Putamen (tissue), 1 donor: Measurements from ENCODE around the gene OR1Q1.
"Not testable (repeated sequence)": the region's sequence is repeated elsewhere in the genome, so short reads cannot be mapped to it uniquely, and the experiment has no call there.

Experiments used
- DNase-seq: peaks from one replicate; pipeline ENCODE4 v3.0.0-alpha.2; 2016; ENCODE audit warnings: low spot score

OR1Q1 gene, protein sequence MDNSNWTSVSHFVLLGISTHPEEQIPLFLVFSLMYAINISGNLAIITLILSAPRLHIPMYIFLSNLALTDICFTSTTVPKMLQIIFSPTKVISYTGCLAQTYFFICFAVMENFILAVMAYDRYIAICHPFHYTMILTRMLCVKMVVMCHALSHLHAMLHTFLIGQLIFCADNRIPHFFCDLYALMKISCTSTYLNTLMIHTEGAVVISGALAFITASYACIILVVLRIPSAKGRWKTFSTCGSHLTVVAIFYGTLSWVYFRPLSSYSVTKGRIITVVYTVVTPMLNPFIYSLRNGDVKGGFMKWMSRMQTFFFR

DNA sequence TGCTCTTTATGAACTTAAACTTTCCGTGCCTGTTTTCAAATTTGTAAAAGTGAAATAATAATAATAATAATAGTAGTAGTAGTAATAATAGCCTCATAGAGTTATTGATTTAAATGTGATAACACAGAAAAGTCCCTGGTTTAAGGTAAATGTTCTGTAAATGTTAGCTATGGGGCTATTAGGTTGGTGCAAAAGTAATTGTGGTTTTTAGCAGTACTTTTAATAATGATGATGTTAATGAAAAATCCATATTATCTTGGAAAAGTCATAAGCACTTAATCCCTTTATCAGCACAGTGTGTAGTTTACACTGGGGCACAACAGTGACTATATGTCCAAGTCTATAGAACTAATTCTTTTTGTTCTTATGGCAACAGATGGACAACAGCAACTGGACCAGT, at the start of gene OR1Q1:
OR1Q1 (plus strand) TSS at position 377 of the 400 bp plus-strand sequence; CDS start at position 377, 0 bp downstream.
- DNase-seq, result no peak

DNA sequence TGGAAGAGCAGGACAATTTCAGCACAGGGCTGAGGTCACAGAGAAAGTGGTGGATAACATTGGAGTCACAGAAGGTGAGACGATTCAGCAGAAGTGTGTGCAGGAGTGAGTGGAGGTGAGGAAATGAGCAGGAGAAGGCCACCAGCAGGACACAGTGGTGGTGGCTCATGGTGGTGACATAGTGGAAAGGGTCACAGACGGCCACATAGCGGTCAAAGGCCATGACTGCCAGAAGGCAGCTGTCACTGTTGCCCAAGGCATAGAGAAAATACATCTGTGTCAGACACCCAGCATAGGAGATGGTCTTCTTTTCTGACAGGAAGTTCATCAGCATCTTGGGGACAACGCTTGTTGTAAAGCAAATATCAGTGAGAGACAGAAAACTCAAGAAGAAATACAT, 46.6 kb upstream of the OR1Q1 start:
- DNase-seq, result no peak

DNA sequence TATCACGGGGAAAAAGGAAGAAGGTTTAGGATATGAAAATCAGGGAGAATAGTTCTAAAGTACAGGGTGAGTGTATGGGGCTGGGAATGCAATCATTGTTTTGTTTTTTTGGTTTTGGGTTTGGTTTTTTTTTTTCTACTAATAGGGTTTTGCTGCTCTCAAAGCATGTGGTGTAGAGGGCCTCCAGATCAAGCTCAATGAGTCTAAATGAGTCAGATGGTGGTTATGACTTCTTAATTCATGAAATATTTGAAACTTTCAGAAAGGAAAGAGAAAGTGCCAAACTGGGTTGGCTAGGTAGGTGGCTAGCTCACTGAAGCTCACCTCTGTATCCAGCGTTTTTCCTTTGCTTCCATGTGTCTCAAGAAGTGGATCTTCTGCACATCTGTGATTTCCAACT, 42.1 kb upstream of the OR1Q1 start:
- DNase-seq, result no peak

DNA sequence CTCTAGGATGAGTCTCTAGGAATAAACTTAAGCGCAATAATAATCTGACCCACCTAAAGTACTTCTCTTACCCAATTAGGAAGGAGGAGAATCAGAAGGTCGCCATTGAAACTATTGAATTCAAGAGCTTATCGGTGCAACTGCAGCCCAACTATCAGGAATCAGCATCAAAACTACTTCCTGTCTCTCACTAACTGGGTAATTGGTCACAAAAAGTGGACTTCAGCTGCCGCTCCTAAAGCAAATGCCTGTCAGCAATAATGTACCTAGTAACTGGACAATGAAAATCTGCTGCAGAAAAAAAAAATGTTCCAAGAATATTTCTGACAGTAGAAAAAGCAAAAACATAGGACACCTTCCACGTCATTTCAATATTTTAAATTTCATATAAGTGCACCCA, 34.7 kb upstream of the OR1Q1 start:
- no peak for DNase-seq

DNA sequence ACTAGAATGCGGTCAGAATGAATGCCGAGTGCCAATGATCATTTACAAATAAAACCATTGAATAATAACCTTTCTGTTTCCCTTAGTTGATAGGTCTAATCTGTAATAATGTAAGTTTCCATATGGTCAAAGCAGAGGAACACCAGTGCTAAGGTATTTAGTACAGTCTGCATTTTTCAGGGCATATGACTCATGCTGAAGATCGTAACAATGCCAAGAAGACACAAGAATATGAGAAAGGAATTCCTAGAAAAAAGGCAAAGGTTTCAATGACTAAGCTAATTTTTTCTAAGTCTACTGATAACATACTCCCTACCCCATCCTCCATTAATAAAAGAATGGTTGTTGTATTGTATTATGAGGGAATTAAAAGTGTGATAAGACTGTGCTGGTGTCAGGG, 34.2 kb upstream of the OR1Q1 start:
- no peak for DNase-seq

DNA sequence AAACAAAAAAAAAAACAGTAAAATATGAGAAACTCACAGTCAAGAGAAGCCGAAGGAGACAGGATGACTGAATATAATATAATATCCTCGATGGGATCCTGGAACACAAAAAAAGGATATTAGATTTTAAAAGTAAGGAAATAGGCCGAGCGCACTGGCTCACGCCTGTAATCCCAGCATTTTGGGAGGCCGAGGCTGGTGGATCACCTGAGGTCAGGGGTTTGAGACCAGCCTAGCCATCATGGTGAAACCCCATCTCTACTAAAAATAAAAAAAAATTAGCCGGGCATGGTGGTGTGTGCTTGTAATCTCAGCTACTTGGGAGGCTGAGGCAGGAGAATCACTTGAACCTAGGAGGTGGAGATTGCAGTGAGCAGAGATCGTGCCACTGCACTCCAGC, 31.3 kb upstream of the OR1Q1 start, which contains the start of gene OR1L8:
OR1L8 (minus strand) TSS at position 101 of the 400 bp plus-strand sequence. CDS start 14,907 bp downstream, outside the sequence.
- not testable (repeated sequence) for DNase-seq

DNA sequence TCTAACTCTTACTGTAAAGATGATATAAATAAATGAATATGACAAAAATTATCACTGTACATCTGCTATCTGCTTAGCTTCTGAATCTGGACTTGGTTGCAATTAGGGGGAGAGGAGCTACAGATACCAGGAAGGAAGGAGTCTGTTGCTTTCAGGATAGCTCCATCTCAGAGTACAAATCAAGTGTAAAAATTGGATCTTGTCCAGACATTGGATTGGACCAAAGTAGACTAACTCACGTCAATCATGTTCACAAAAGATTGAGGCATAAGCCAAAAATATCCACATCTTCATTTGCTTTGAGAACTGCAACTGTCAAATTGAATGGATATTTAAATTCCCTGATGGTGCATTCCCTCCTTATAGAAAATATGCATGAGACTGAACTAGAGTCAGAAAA, 8.8 kb upstream of the OR1Q1 start:
- no peak for DNase-seq

DNA sequence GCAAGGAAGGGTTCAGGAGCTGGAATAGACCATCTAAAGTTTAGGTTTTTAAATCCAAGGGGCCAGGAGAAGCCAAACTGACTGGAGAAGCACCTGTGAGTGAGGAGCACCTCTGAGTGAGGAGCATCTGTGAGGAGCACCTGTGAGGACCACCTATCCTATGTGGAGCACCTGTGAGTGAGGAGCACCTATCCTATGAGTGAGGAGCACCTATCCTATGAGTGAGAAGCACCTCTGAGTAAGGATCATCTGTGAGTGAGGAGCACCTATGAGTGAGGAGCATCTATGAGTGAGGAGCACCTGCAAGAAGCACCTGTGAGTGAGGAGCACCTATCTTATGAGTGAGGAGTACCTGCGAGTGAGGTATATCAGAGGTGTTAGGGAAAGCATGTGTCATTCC, 8.0 kb upstream of the OR1Q1 start:
- no peak for DNase-seq

DNA sequence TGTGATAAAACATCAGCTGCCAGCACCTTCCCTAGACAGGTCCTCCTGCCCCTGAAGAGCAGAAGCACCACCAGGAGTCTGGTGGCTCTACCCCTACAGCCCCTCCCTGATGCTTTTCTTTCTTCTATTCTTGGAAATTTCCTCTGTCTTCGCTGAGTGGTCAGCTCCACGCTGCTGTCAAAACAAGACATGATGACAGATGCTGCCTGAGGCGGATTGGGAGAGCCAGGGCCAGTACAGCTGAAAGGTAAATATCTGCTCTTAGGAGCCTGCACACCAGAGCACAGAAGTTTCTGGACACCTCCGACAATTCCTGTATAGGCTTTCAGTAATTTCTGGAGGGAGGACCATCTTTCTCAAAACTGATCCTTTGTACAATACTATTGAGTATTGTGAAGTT, 4.7 kb upstream of the OR1Q1 start:
- DNase-seq, result no peak

DNA sequence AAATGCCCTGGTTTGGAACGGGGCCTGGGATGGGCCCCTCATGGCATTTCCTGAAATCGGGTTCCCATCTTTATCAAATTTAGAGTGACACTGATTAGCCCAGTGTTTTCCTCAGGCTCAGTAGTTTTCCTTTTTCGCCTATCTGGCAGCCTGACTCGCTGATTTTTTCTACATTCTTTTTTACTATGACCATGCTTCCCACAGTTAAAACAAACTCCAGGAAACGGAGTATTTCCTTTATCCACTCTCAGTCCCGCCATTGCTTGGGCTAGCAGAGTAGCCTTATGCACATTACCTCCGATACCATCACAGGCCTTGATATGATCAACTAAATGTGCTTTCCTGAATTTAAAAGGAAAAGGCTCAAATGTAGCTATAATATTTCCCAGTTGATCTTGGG, 5.5 kb downstream of the OR1Q1 start:
- no peak for DNase-seq

DNA sequence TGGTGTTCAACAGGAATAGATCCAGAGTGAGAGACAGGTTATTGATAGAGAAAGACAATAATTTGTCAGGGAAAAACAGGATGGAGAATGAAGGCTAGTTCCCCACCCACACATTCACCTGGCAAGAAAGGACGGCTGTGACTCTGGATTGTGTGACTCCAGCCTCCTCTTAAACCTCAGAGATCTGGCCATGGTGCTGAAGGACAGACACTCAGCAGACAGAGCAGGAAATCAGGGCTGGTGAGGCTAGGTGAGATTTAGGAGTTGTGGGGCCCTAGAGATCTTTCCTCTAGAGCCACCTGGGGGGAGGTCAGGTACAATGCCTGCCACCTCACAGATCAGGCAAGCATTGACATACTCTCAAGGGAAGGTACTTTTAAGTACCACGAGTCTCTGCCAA, 27.7 kb downstream of the OR1Q1 start:
- DNase-seq, result no peak

DNA sequence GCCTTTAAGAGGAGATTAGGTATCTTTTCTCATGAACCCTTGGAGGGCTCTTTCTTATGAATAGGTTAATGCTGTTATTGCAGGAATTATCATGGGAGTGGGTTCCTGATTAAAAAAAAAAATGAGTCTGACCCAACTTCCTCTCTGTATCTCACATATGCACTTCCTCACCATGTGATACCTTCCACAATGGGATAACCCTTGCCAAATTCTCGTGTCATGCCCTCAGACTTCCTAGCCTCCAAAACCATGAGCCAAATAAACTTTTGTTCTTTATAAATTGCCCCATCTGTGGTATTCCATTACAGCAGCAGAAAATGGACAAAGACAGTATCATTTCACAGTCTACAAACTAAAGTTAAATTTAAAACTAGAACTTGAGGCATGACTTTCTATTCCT, 41.8 kb downstream of the OR1Q1 start:
- no peak for DNase-seq

DNA sequence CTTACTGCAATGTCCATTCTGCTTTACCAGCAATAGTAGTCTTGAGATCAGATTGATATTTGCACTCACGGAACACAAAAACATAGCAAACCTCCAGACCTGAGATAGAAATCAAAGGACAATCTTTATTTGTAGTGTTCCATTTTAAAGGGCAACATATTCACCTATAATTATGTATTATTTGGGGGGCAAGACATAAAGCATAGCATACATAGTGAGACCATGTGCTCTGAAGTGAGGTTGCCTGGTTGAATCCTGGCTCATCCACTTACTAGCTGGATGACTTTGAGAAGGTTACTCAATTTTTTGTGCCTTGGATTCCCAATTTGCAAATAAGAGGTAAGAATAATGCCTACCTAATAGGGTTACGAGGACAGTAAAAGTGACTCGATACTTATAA, 43.0 kb downstream of the OR1Q1 start, which contains the start of gene OR1B1:
OR1B1 (minus strand) TSS at position 101 of the 400 bp plus-strand sequence.
- DNase-seq, result no peak

DNA sequence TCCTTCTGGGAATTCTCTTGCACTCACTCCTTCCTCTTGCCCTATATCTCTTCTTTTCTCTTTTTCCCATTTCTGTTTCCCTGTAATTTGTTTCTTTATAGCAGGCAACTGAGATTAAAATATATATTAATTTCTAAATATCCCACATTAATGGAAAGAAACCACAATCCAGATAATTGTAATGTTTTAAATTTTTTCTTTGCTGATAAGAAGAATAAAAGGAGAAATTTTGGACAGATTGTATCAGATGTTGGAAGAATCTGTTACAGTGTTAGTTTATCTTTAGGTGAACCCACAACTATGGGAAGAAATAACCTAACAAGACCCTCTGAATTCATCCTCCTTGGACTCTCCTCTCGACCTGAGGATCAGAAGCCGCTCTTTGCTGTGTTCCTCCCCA, 46.9 kb downstream of the OR1Q1 start, which contains the start of gene OR1L1:
OR1L1 (plus strand) TSS at position 301 of the 400 bp plus-strand sequence; CDS start at position 301, 0 bp downstream.
- DNase-seq, result no peak
